ENCODE results near the gene MYO5A.

GRCh38 chr15:52282418-52282817 lies 246.3 kb downstream of the MYO5A start:
- TF ChIP-seq CTBP1 (IDR thresholded peaks at IDR 0.05; ENCODE audit: borderline replicate concordance) (no peak), ELF4 (IDR thresholded peaks at IDR 0.05) (no peak), SUZ12 (IDR thresholded peaks at IDR 0.05) (no peak)
